Measurements from ENCODE around the gene RAE1.

DNA sequence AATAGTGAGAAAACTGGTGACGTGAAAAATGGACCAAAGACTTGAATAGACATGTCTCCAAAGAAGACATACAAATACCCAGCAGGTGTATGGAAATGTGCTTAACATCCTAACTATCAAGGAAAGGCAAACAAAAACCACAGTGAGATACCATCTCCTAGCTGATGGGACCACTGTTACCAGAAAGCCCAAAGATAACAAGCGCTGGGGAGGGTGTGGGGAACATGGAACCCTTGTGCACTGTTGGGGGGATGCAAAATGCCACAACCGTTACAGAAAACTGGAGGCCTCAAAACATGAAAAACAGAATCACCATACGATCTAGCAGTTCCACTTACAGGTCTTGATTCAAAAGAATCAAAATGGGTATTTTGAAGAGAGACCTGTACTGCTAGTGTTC is 20.3 kb downstream of the RAE1 start:
- TF ChIP-seq POLR2A (IDR thresholded peaks at IDR 0.05), result no peak
- TF ChIP-seq CTCF (IDR thresholded peaks at IDR 0.05), result no peak

Measured in esophagus squamous epithelium (tissue), 4 donors.